Measurements from ENCODE around the gene THYN1.

GRCh38 chr11:134242376-134242775 is 10.8 kb downstream of the THYN1 start:
- TF ChIP-seq CTCF (conservative IDR thresholded peaks at IDR 0.05; ENCODE audit: low read depth, low read length) (no peak), EZH2phosphoT487 (IDR thresholded peaks at IDR 0.05; ENCODE audit: borderline replicate concordance, low read length) (no peak), EZH2 (IDR thresholded peaks at IDR 0.05; ENCODE audit: low read length, unreplicated experiment) (no peak)

Data from PC-3 (cell line).